ENCODE data around the gene ERMARD. TPM values are rescaled to one million over a fixed set of nuclear protein-coding genes. Genes with fewer than 3 reads are reported as not detected.
A peak's percentile ranks its signal among the peaks of the same experiment; 100 is the strongest.

The ERMARD gene
- total RNA-seq, 1 experiment from 2014 or later = 25.3 TPM

DNA sequence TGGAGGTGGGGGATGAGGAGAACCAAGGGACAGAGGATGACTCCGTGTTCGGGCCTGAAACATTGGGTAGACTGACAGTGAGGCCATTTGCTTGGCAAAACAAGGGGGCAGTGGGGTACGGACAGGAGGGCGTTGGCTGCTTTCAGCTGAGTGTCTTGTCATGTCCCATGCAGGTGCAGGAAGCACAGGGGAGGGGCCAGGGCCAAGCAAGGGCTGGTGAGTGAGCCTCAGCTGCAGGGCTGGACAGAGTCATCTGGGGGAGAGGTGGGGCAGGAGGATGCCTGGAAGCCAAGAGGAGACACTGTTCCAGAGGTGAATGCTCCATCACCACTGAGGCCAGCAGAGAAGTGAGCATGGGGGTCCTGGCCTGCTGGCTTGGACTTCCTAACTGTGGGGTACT lies 78.4 kb downstream of the ERMARD start:
- no peaks in the 10 kb centered on the region for H3K9me3 ChIP-seq
- ChIA-PET POLR2A (no interaction called here), CTCF (no interaction called here)
- Mint-ChIP-seq H3K36me3 (ENCODE audit: insufficient read depth, unreplicated experiment) (peaks cover 7% of the 10 kb centered on the region), H3K9me3 (ENCODE audit: unreplicated experiment) (peaks cover 8% of the 10 kb centered on the region), H3K27me3 (ENCODE audit: insufficient read depth, unreplicated experiment) (no peaks in the 10 kb centered on the region), H3K4me1 (ENCODE audit: low read depth, unreplicated experiment) (peaks cover 41% of the 10 kb centered on the region), H3K27ac (ENCODE audit: unreplicated experiment) (peak overlapping the region; percentile 48), H3K4me3 (ENCODE audit: unreplicated experiment) (no peak overlapping the region)
- intact Hi-C loops (cut with micrococcal nuclease; ENCODE audit: unreplicated experiment) = loop anchor here (2.0 kb wide), 1 partner anchor 29 kb away; no protein-coding TSS in a partner anchor
- peaks cover 35% of the 10 kb centered on the region for H3K4me1 ChIP-seq
- no peak overlapping the region for H3K4me3 ChIP-seq (ENCODE audit: low read depth, low read length)
- TF ChIP-seq, protein P1, sequence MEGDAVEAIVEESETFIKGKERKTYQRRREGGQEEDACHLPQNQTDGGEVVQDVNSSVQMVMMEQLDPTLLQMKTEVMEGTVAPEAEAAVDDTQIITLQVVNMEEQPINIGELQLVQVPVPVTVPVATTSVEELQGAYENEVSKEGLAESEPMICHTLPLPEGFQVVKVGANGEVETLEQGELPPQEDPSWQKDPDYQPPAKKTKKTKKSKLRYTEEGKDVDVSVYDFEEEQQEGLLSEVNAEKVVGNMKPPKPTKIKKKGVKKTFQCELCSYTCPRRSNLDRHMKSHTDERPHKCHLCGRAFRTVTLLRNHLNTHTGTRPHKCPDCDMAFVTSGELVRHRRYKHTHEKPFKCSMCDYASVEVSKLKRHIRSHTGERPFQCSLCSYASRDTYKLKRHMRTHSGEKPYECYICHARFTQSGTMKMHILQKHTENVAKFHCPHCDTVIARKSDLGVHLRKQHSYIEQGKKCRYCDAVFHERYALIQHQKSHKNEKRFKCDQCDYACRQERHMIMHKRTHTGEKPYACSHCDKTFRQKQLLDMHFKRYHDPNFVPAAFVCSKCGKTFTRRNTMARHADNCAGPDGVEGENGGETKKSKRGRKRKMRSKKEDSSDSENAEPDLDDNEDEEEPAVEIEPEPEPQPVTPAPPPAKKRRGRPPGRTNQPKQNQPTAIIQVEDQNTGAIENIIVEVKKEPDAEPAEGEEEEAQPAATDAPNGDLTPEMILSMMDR (IDR thresholded peaks at IDR 0.05; ENCODE audit: insufficient read depth in 1 of 2, low read depth in 1 of 2, low read length in 1 of 2, severe bottlenecking in 1 of 2, unreplicated experiment in 1 of 2) = no peak
- no peaks in the 10 kb centered on the region for H3K27me3 ChIP-seq (replicated peaks; ENCODE audit: control insufficient read depth, insufficient read depth, low read length)
- no TSS peak for BruUV-seq (replicated peaks)
- DNase-seq = no peak
- no peaks in the 10 kb centered on the region for H3K36me3 ChIP-seq (ENCODE audit: control insufficient read depth, insufficient read depth, low read length)

- Mint-ChIP-seq H3K4me1 (ENCODE audit: low read depth, unreplicated experiment) (peaks cover 41% of the 10 kb centered on the region), H3K9me3 (ENCODE audit: unreplicated experiment) (peaks cover 17% of the 10 kb centered on the region), H3K27ac (ENCODE audit: unreplicated experiment) (peak overlapping the region; percentile 48), H3K27me3 (ENCODE audit: insufficient read depth, unreplicated experiment) (no peaks in the 10 kb centered on the region), H3K4me3 (ENCODE audit: unreplicated experiment) (no peak overlapping the region), H3K36me3 (ENCODE audit: insufficient read depth, unreplicated experiment) (peaks cover 7% of the 10 kb centered on the region)
- TF ChIP-seq, protein P1 (IDR thresholded peaks at IDR 0.05; ENCODE audit: insufficient read depth in 1 of 2, low read depth in 1 of 2, low read length in 1 of 2, severe bottlenecking in 1 of 2, unreplicated experiment in 1 of 2) = no peak
- H3K4me1 ChIP-seq = peaks cover 35% of the 10 kb centered on the region
- BruUV-seq (replicated peaks) = no TSS peak
- no peaks in the 10 kb centered on the region for H3K36me3 ChIP-seq (ENCODE audit: control insufficient read depth, insufficient read depth, low read length)
- no peaks in the 10 kb centered on the region for H3K27me3 ChIP-seq (replicated peaks; ENCODE audit: control insufficient read depth, insufficient read depth, low read length)
- intact Hi-C loops (cut with micrococcal nuclease; ENCODE audit: unreplicated experiment) = loop anchor here (1.0 to 2.0 kb wide), 5 partner anchors 20 to 699 kb away; no protein-coding TSS in a partner anchor
- POLR2A ChIA-PET = no interaction called here
- CTCF ChIA-PET = interaction anchor here (1.5 to 3.0 kb wide), 3 partner anchors 25 to 461 kb away, joined by 16 to 24 read pairs (median 17); partner anchors contain the start of gene DLL1
- no peak overlapping the region for H3K4me3 ChIP-seq (ENCODE audit: low read depth, low read length)
- H3K9me3 ChIP-seq = no peaks in the 10 kb centered on the region
- DNase-seq = peak in 1 of 2 experiments; percentile 42
Observed at GRCh38 chr6:169830876-169831275, 79.5 kb downstream of the ERMARD start.

Other genes starting within 250 kb of the ERMARD start
- gene WDR27, start 49.6 kb upstream of the ERMARD start, total RNA-seq (2022) = 62.9 and 70.1 TPM in 2 replicates
- 24.9 and 26.4 TPM in 2 replicates for gene C6orf120, start 49.5 kb upstream of the ERMARD start, total RNA-seq (2022)
- gene PHF10, start 27.1 kb upstream of the ERMARD start, total RNA-seq (2022) = 66.2 and 75.7 TPM in 2 replicates
- 2.4 and 2.6 TPM in 2 replicates for gene DYNLT2, start 50 bp upstream of the ERMARD start, total RNA-seq (2022)

Data from Caco-2 (cell line).